Lung (tissue), 12 donors: ENCODE results near the gene FLRT2. TPM values are rescaled to one million over a fixed set of nuclear protein-coding genes. Genes with fewer than 3 reads are reported as not detected.

Experiments
- ATAC-seq: fragments of 200-7000 bp; cut with Tn5 transposase; one replicate; pipeline ENCODE4 v1.9.1; 2020; ENCODE audit warnings: moderate number of reproducible peaks; ENCODE audit not compliant: insufficient read depth, low FRiP score
- DNase-seq, 3 donors: peaks; one replicate each; pipeline ENCODE4 v3.0.0-alpha.2; 2013 to 2017
- H3K27ac ChIP-seq, 2 donors: one replicate each; pipeline ENCODE4 v1.5.1; 2013; ENCODE audit warnings: mild to moderate bottlenecking in 2 of 2, moderate library complexity in 2 of 2, control low read depth in 1 of 2, inconsistent platforms in 1 of 2, low read depth in 1 of 2, low read length in 1 of 2
- H3K27me3 ChIP-seq, 3 donors: one replicate each; pipeline ENCODE4 v1.5.1; 2013; ENCODE audit warnings: low read length in 2 of 3; ENCODE audit not compliant: control insufficient read depth in 3 of 3, insufficient read depth in 3 of 3
- H3K36me3 ChIP-seq, 4 donors: one replicate each; pipeline ENCODE4 v1.5.1; 2013; ENCODE audit warnings: low read length in 4 of 4, mild to moderate bottlenecking in 1 of 4, moderate library complexity in 1 of 4; ENCODE audit not compliant: control insufficient read depth in 4 of 4, insufficient read depth in 4 of 4
- H3K4me1 ChIP-seq, 5 donors: one replicate each; pipeline ENCODE4 v1.5.1; 2013; ENCODE audit warnings: low read length in 5 of 5, mild to moderate bottlenecking in 2 of 5, moderate library complexity in 1 of 5; ENCODE audit not compliant: control insufficient read depth in 5 of 5, insufficient read depth in 5 of 5
- H3K4me3 ChIP-seq: one replicate; pipeline ENCODE4 v1.5.1; 2013; ENCODE audit warnings: mild to moderate bottlenecking, control low read depth, moderate library complexity
- H3K9ac ChIP-seq, 2 donors: one replicate each; pipeline ENCODE4 v1.5.1; 2013; ENCODE audit warnings: low read length in 2 of 2, control low read depth in 1 of 2; ENCODE audit not compliant: insufficient read depth in 1 of 2
- H3K9me3 ChIP-seq, 4 donors: one replicate each; pipeline ENCODE4 v1.5.1; 2013; ENCODE audit warnings: low read length in 3 of 4, mild to moderate bottlenecking in 1 of 4, moderate library complexity in 1 of 4; ENCODE audit not compliant: control insufficient read depth in 4 of 4, insufficient read depth in 3 of 4
- WGBS, 2 donors: extraction: QIAGEN DNeasy Blood & Tissue Kit; methylation state at CpG; one replicate each; pipeline ENCODE4 v1.1.7; 2013; 5-methylcytosine and 5-hydroxymethylcytosine counted together
- polyA plus RNA-seq, 2 donors: library from polyadenylated mRNA; stranded (reverse); fragments of 200-250 nt; gene quantifications; one replicate each; pipeline ENCODE4 v1.2.1, GENCODE V29; 2013
- total RNA-seq, 2 donors: library from RNA; depleted of rRNA in 1 of 2; stranded (reverse); fragments of >200 nt in 1 of 2; gene quantifications; one replicate each; pipeline ENCODE4 v1.2.1, GENCODE V29; 2014 to 2021
- TF ChIP-seq, protein P1 (sequence below): IDR thresholded peaks from 2 replicates; pipeline ENCODE4 v1.5.1; 2012; ENCODE audit warnings: mild to moderate bottlenecking; ENCODE audit errors: control extremely low read depth, extremely low read depth
- donor health status: control.
- donor health status: control.
- donor health status: Bipolar disorder and iron deficiency.
- donor health status: healthy.
- donor health status: DM: yes; HTN: yes; CAD: no.

The FLRT2 gene
- total and polyA plus RNA-seq, 4 donors: 1.2 to 53.7 (median 8.8) TPM

DNA sequence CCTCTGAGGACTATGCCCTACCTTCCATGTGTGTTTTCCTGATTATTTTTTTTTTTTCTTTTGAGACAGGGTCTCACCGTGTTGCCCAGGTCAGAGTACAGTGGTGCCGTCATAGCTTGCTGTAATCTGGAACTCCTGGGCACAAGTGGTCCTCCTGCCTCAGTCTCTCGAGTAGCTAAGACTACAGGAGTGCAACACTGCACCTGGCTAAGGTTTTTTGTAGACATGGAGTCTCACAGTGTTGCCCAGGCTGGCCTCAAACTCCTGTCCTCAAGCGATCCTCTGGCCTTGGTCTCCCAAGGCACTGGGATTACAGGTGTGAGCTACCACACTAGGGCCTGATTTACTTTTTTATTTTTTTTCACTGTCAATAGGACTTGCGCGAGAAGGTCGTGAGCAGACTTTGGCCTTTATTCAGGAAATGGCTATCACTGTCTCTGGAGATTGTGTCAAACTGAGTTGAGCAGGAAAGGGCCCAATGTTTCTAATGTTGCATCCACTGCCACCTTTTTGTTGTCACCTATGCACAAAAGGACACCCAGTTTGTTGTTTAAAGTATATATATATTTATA, 47.7 kb downstream of the FLRT2 start:
- ATAC-seq: no peak
- no peaks in the 10 kb centered on the region for H3K36me3 ChIP-seq
- H3K9ac ChIP-seq: no peak overlapping the region
- 90 to 94% methylated on average over 7 of the region's 7 CpGs for WGBS, 2 donors
- peaks cover 0 to 6% (median 0%) of the 10 kb centered on the region in 5 donors for H3K4me1 ChIP-seq
- H3K4me3 ChIP-seq: no peak overlapping the region
- no peaks in the 10 kb centered on the region for H3K27me3 ChIP-seq
- no peak overlapping the region for H3K27ac ChIP-seq
- no peak for DNase-seq
- H3K9me3 ChIP-seq: no peaks in the 10 kb centered on the region
- TF ChIP-seq, protein P1, sequence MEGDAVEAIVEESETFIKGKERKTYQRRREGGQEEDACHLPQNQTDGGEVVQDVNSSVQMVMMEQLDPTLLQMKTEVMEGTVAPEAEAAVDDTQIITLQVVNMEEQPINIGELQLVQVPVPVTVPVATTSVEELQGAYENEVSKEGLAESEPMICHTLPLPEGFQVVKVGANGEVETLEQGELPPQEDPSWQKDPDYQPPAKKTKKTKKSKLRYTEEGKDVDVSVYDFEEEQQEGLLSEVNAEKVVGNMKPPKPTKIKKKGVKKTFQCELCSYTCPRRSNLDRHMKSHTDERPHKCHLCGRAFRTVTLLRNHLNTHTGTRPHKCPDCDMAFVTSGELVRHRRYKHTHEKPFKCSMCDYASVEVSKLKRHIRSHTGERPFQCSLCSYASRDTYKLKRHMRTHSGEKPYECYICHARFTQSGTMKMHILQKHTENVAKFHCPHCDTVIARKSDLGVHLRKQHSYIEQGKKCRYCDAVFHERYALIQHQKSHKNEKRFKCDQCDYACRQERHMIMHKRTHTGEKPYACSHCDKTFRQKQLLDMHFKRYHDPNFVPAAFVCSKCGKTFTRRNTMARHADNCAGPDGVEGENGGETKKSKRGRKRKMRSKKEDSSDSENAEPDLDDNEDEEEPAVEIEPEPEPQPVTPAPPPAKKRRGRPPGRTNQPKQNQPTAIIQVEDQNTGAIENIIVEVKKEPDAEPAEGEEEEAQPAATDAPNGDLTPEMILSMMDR: no peak

DNA sequence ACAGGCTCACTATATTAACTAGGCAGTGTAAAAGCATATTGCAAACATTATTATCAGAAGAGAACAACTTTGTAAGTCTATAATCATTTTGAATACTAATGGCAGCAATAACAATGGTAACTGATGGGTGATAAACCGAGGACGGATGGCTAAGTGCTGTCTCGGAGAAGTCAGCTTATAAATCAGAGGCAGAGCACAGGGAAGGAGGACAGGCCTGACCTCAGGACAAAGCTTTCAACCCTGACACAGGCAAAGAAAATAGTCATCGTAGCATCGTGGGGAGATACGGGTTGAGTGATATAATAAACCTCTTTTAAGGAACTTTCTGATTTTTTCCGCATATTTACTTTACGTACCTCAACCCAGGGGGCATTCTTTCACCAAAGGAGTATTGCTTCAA, 48.4 kb downstream of the FLRT2 start:
- DNase-seq: no peak
- peaks cover 0 to 6% (median 0%) of the 10 kb centered on the region in 5 donors for H3K4me1 ChIP-seq
- ATAC-seq: no peak

DNA sequence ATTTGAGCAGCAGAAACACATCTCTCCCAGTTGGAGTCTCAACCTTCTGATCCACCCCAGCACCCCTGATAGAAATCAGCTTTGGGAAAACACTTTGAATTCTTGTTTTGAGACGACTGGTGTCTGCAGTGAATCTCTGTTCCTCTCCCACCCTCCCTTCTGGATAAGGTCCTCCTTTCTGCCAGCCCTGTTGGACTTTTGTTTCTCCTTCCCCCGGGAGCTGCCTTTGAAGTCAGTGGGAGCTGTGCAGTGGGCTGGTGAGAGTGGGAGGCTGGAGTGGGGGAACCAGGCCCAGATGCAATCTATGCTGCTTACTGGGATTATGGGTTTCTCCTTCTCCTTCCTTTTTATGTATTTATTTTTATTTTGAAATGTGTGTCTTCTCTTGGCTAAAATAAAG, 49.0 kb downstream of the FLRT2 start:
- Histone ChIP-seq H3K9ac (no peak overlapping the region), H3K4me3 (no peak overlapping the region), H3K27me3 (no peaks in the 10 kb centered on the region), H3K4me1 (peaks cover 0 to 6% (median 0%) of the 10 kb centered on the region in 5 donors), H3K9me3 (no peaks in the 10 kb centered on the region), H3K27ac (no peak overlapping the region), H3K36me3 (no peaks in the 10 kb centered on the region)
- no peak for DNase-seq
- WGBS, 2 donors: 73 to 82% methylated on average over 2 of the region's 2 CpGs
- TF ChIP-seq, protein P1: no peak
- no peak for ATAC-seq

More for the DNA sequence above, 48.4 kb downstream of the FLRT2 start:
- Histone ChIP-seq H3K27me3 (no peaks in the 10 kb centered on the region), H3K4me3 (no peak overlapping the region), H3K9me3 (no peaks in the 10 kb centered on the region), H3K9ac (no peak overlapping the region), H3K27ac (no peak overlapping the region), H3K36me3 (no peaks in the 10 kb centered on the region)
- TF ChIP-seq, protein P1: no peak
- 94 to 97% methylated on average over 8 of the region's 8 CpGs for WGBS, 2 donors

DNA sequence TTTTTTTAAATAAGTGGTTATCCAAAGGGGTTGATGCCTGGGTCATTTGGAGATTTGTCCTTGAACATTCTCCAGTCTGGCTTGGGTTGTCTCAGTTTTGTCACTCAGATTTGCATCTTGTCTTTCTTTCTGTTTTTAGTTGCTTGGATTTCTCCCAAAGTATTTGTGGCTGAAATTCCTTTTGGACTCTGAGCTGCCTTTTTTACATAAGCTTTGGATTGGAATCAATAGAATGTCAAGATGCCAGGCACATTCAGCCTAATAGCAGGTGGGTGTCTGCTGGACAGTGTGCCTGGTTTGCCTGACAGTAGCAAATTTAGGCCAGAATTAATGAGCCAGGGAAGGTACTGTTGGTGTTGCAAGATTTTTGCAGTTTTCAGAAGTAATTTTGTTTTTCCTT, 50.0 kb downstream of the FLRT2 start:
- no peaks in the 10 kb centered on the region for H3K9me3 ChIP-seq

More for the DNA sequence above, 50.0 kb downstream of the FLRT2 start:
- H3K4me1 ChIP-seq: peaks cover 0 to 6% (median 3%) of the 10 kb centered on the region in 5 donors
- H3K36me3 ChIP-seq: no peaks in the 10 kb centered on the region
- H3K4me3 ChIP-seq: no peak overlapping the region
- H3K9ac ChIP-seq: no peak overlapping the region
- DNase-seq (no peak), ATAC-seq (no peak)
- no peaks in the 10 kb centered on the region for H3K27me3 ChIP-seq
- no peak overlapping the region for H3K27ac ChIP-seq
- TF ChIP-seq, protein P1: no peak
